Psoas muscle (tissue), 8 donors: ENCODE measurements around the gene MMD2. TPM values are rescaled to one million over a fixed set of nuclear protein-coding genes. Genes with fewer than 3 reads are reported as not detected.
"Not testable (repeated sequence)": the region's sequence is repeated elsewhere in the genome, so short reads cannot be mapped to it uniquely, and the experiment has no call there.

Experiments
- ATAC-seq, 4 donors: fragments of 200-7000 bp; cut with Tn5 transposase; one replicate each; pipeline ENCODE4 v1.9.1; 2020; ENCODE audit warnings: moderate library complexity in 3 of 4, mild to moderate bottlenecking in 2 of 4
- DNase-seq, 2 donors: peaks; one replicate each; pipeline ENCODE4 v3.0.0-alpha.2; 2020
- H3K27ac ChIP-seq: fragments of 200-600 bp; one replicate; pipeline ENCODE4 v1.8.0; 2022
- H3K27me3 ChIP-seq, 3 donors: fragments of 200-600 bp in 1 of 3; one replicate each; pipeline versions ENCODE4 v1.6.1 to v1.8.0; 2013 to 2022; ENCODE audit warnings: low read length in 2 of 3, mild to moderate bottlenecking in 2 of 3, moderate library complexity in 1 of 3; ENCODE audit not compliant: insufficient read depth in 3 of 3
- H3K36me3 ChIP-seq, 2 donors: fragments of 200-600 bp in 1 of 2; one replicate each; pipeline versions ENCODE4 v1.6.1 to v1.8.0; 2013 to 2022; ENCODE audit warnings: low read depth in 1 of 2, mild to moderate bottlenecking in 1 of 2, moderate library complexity in 1 of 2; ENCODE audit not compliant: insufficient read depth in 1 of 2
- H3K4me1 ChIP-seq: fragments of 200-600 bp; one replicate; pipeline ENCODE4 v1.8.0; 2022
- H3K4me3 ChIP-seq: fragments of 200-600 bp; one replicate; pipeline ENCODE4 v1.8.0; 2022; ENCODE audit warnings: mild to moderate bottlenecking
- H3K9me3 ChIP-seq: fragments of 200-600 bp; one replicate; pipeline ENCODE4 v1.8.0; 2022
- CTCF ChIP-seq: fragments of 200-600 bp; IDR thresholded peaks from one replicate; pipeline ENCODE4 v1.8.0; 2022; ENCODE audit warnings: antibody characterized with exemption
- WGBS, 3 donors: extraction: QIAGEN DNeasy Blood & Tissue Kit; methylation state at CpG; one replicate each; pipeline versions ENCODE4 v1.1.6 to v1.1.7; 2013; 5-methylcytosine and 5-hydroxymethylcytosine counted together
- intact Hi-C, 2 donors: fragments of 100-400 bp; cut with DNase I; formaldehyde crosslinking; loops; one replicate each; pipeline versions ENCODE4 v1.11.0 to v1.14.2; 2022
- polyA plus RNA-seq, 3 donors: library from polyadenylated mRNA; stranded (reverse); fragments of 200-250 nt; gene quantifications; one replicate each; pipeline ENCODE4 v1.2.3, GENCODE V29; 2013
- total RNA-seq, 4 donors: library from RNA; stranded (reverse); fragmentation: NEBNext Ultra II Directional in 2 of 4; extraction: Animal tissue kit (Norgen Biotek cat#: 25700) in 2 of 4; gene quantifications; one replicate each; pipeline versions ENCODE4 v1.2.1 to v1.2.4, GENCODE V29; 2021 to 2023
- donor health status: healthy with polysubstance abuse.
- donor health status: DM: no; HTN: no; CAD: no; lungs with moderate emphysema.
- donor health status: Bipolar disorder and iron deficiency.
- donor health status: healthy.
- donor health status: DM: yes; HTN: yes; CAD: no.
- donor health status: DM: no; HTN: no; CAD: no.
- donor health status: DM: no; HTN: no; CAD: no.
- donor health status: DM: yes; HTN: yes; CAD: no.

MMD2 gene
- total and polyA plus RNA-seq, 7 donors = 0.01 TPM; not detected in 6

GRCh38 chr7:4895766-4896165 lies 63.2 kb downstream of the MMD2 start:
- no peak overlapping the region for H3K4me3 ChIP-seq
- H3K4me1 ChIP-seq = no peaks in the 10 kb centered on the region
- TF ChIP-seq CTCF = no peak
- no peaks in the 10 kb centered on the region for H3K36me3 ChIP-seq
- no peaks in the 10 kb centered on the region for H3K9me3 ChIP-seq
- intact Hi-C loops = no loop called here
- no peak overlapping the region for H3K27ac ChIP-seq
- WGBS, 3 donors = 78 to 83% (median 80%) methylated on average over 11 of the region's 11 CpGs
- DNase-seq = no peak
- peaks cover 0 to 11% (median 3%) of the 10 kb centered on the region in 3 donors for H3K27me3 ChIP-seq
- no peak for ATAC-seq

- Histone ChIP-seq H3K27me3 (peaks cover 0 to 6% (median 3%) of the 10 kb centered on the region in 3 donors), H3K9me3 (no peaks in the 10 kb centered on the region), H3K27ac (no peak overlapping the region), H3K36me3 (no peaks in the 10 kb centered on the region), H3K4me3 (no peak overlapping the region), H3K4me1 (no peaks in the 10 kb centered on the region)
- intact Hi-C loops = no loop called here
- TF ChIP-seq CTCF = no peak
- 86 to 89% (median 87%) methylated on average over 9 of the region's 9 CpGs for WGBS, 3 donors
- DNase-seq = no peak
- ATAC-seq = no peak
Measured at GRCh38 chr7:4894482-4894881, 64.5 kb downstream of the MMD2 start.

GRCh38 chr7:4893929-4894475 lies 65.0 kb downstream of the MMD2 start:
- intact Hi-C loops = no loop called here
- Histone ChIP-seq H3K27me3 (peaks cover 0 to 3% (median 1%) of the 10 kb centered on the region in 3 donors), H3K4me1 (no peaks in the 10 kb centered on the region), H3K36me3 (no peaks in the 10 kb centered on the region), H3K27ac (no peak overlapping the region), H3K9me3 (no peaks in the 10 kb centered on the region), H3K4me3 (no peak overlapping the region)
- DNase-seq = no peak
- ATAC-seq = no peak
- WGBS, 3 donors = 85 to 86% (median 85%) methylated on average over 8 of the region's 8 CpGs
- no peak for TF ChIP-seq CTCF

- H3K27me3 ChIP-seq, H3K9me3 ChIP-seq, DNase-seq, ATAC-seq, H3K4me1 ChIP-seq, H3K27ac ChIP-seq, H3K4me3 ChIP-seq, intact Hi-C loops, H3K36me3 ChIP-seq: not testable (repeated sequence)
- whole genome bisulfite sequencing, 3 donors = 71 to 74% (median 72%) methylated on average over 4 of the region's 4 CpGs
Measured at GRCh38 chr7:4893188-4893587, 65.8 kb downstream of the MMD2 start.

GRCh38 chr7:4891522-4891921 lies 67.5 kb downstream of the MMD2 start:
- 69 to 82% (median 78%) methylated on average over 2 of the region's 2 CpGs for WGBS, 3 donors
- H3K4me1 ChIP-seq, DNase-seq, H3K27ac ChIP-seq, H3K36me3 ChIP-seq, ATAC-seq, H3K9me3 ChIP-seq, intact Hi-C loops, H3K27me3 ChIP-seq, H3K4me3 ChIP-seq: not testable (repeated sequence)

GRCh38 chr7:4889682-4890081 lies 69.3 kb downstream of the MMD2 start:
- Histone ChIP-seq H3K27me3 (no peaks in the 10 kb centered on the region), H3K4me3 (no peak overlapping the region), H3K36me3 (no peaks in the 10 kb centered on the region), H3K9me3 (no peaks in the 10 kb centered on the region), H3K27ac (no peak overlapping the region), H3K4me1 (no peaks in the 10 kb centered on the region)
- DNase-seq (no peak), ATAC-seq (no peak)
- no peak for TF ChIP-seq CTCF
- intact Hi-C loops = no loop called here
- WGBS, 3 donors = 31 to 35% (median 33%) methylated on average over 1 of the region's 1 CpG
